Measurements from ENCODE around the gene NKX2-2.

NKX2-2 gene

GRCh38 chr20:21521596-21522480 is 8.0 kb upstream of the NKX2-2 start:
- no peak for DNase-seq

- no peak for DNase-seq
Observed at GRCh38 chr20:21520702-21521595, 7.1 kb upstream of the NKX2-2 start.

- no peak for DNase-seq
Observed at GRCh38 chr20:21519136-21519584, 5.3 kb upstream of the NKX2-2 start.

GRCh38 chr20:21518292-21518991 is 4.6 kb upstream of the NKX2-2 start:
- no peak for DNase-seq

GRCh38 chr20:21517566-21518277 is 3.9 kb upstream of the NKX2-2 start:
- no peak for DNase-seq

GRCh38 chr20:21516861-21517565 is 3.1 kb upstream of the NKX2-2 start:
- no peak for DNase-seq

- no peak for DNase-seq
Observed at GRCh38 chr20:21516180-21516567, 2.3 kb upstream of the NKX2-2 start.

GRCh38 chr20:21515300-21516179 is 1.7 kb upstream of the NKX2-2 start:
- DNase-seq = no peak

GRCh38 chr20:21514553-21515251 is 838 bp upstream of the NKX2-2 start:
- no peak for DNase-seq

GRCh38 chr20:21513181-21513663 is 642 bp downstream of the NKX2-2 start:
- DNase-seq = no peak

- DNase-seq = no peak
Observed at GRCh38 chr20:21512634-21513180, 1.2 kb downstream of the NKX2-2 start.

GRCh38 chr20:21511850-21512633 is 1.8 kb downstream of the NKX2-2 start:
- no peak for DNase-seq

- no peak for DNase-seq
Observed at GRCh38 chr20:21511485-21511849, 2.4 kb downstream of the NKX2-2 start.

- DNase-seq = no peak
Observed at GRCh38 chr20:21510414-21511384, 3.2 kb downstream of the NKX2-2 start.

- no peak for DNase-seq
Observed at GRCh38 chr20:21509597-21510371, 4.1 kb downstream of the NKX2-2 start.

GRCh38 chr20:21509079-21509596 is 4.7 kb downstream of the NKX2-2 start:
- DNase-seq = no peak

All from CD4-positive, alpha-beta T cell treated with Interleukin-4 for 1 hour (primary cell).